Cardiac muscle cell (in vitro differentiated cells and primary cell): Measurements from ENCODE around the gene ZNF763. TPM values are rescaled to one million over a fixed set of nuclear protein-coding genes. Genes with fewer than 3 reads are reported as not detected.

Experiments used
- DNase-seq, 2 donors: peaks; one replicate each; pipeline versions ENCODE4 v3.0.0 to v3.0.0-alpha.2; 2010 to 2017; ENCODE audit warnings: low read depth in 1 of 2, low spot score in 1 of 2
- H3K27ac ChIP-seq: fragments of 200-600 bp; sonication (generic); 2 replicates; pipeline ENCODE4 v1.5.1; 2016
- H3K27me3 ChIP-seq: fragments of 200-600 bp; sonication (generic); 2 replicates; pipeline ENCODE4 v1.6.0; 2016; ENCODE audit warnings: control low read depth
- H3K36me3 ChIP-seq: fragments of 200-600 bp; sonication (generic); 2 replicates; pipeline ENCODE4 v1.5.1; 2016; ENCODE audit warnings: control low read depth
- H3K4me1 ChIP-seq: fragments of 200-600 bp; sonication (generic); 2 replicates; pipeline ENCODE4 v1.8.1; 2017; ENCODE audit warnings: low read depth, mild to moderate bottlenecking, mixed run types
- H3K4me3 ChIP-seq: fragments of 200-600 bp; sonication (generic); 2 replicates; pipeline ENCODE4 v1.5.1; 2016; ENCODE audit warnings: mild to moderate bottlenecking
- H3K9me3 ChIP-seq: fragments of 200-600 bp; sonication (generic); 2 replicates; pipeline ENCODE4 v1.5.1; 2017; ENCODE audit warnings: low read depth, mild to moderate bottlenecking, control low read depth
- CTCF ChIP-seq: IDR thresholded peaks from 2 replicates; pipeline ENCODE4 v1.5.1; 2012; ENCODE audit warnings: low read depth, mild to moderate bottlenecking, low read length
- polyA plus RNA-seq: library from polyadenylated mRNA; unstranded; fragments of >200 nt; fragmentation: Nextera tagmentation; extraction: Ambion mirVana; gene quantifications from 2 replicates; pipeline ENCODE4 v1.2.1, GENCODE V29; 2016
- total RNA-seq: library from RNA; depleted of rRNA; stranded (reverse); fragments of >200 nt; gene quantifications from 2 replicates; pipeline ENCODE4 v1.2.3, GENCODE V29; 2016

The ZNF763 gene
- total and polyA plus RNA-seq, 2 experiments from 2014 or later = 4.6 to 5.2 TPM

- H3K27me3 ChIP-seq = no peaks in the 10 kb centered on the region
- H3K9me3 ChIP-seq = no peaks in the 10 kb centered on the region
- peak overlapping the region; percentile 26 for H3K27ac ChIP-seq
- peaks cover 3% of the 10 kb centered on the region for H3K4me1 ChIP-seq
- no peak for DNase-seq
- no peaks in the 10 kb centered on the region for H3K36me3 ChIP-seq
- TF ChIP-seq CTCF = peak; percentile 34
- H3K4me3 ChIP-seq = peak overlapping the region; percentile 71
Observed at GRCh38 chr19:11964496-11964857, 363 bp upstream of the ZNF763 start.

- DNase-seq = no peak
- no peaks in the 10 kb centered on the region for H3K27me3 ChIP-seq
- H3K4me3 ChIP-seq = no peak overlapping the region
Observed at GRCh38 chr19:11970174-11970573, 5.3 kb downstream of the ZNF763 start.

GRCh38 chr19:11971041-11971440 lies 6.2 kb downstream of the ZNF763 start:
- no peak for TF ChIP-seq CTCF
- H3K27me3 ChIP-seq = no peaks in the 10 kb centered on the region
- no peak overlapping the region for H3K4me3 ChIP-seq
- no peaks in the 10 kb centered on the region for H3K4me1 ChIP-seq
- H3K36me3 ChIP-seq = no peaks in the 10 kb centered on the region
- H3K9me3 ChIP-seq = no peaks in the 10 kb centered on the region
- H3K27ac ChIP-seq = no peak overlapping the region
- no peak for DNase-seq

More at GRCh38 chr19:11970174-11970573, 5.3 kb downstream of the ZNF763 start:
- no peaks in the 10 kb centered on the region for H3K36me3 ChIP-seq
- H3K9me3 ChIP-seq = no peaks in the 10 kb centered on the region
- no peak overlapping the region for H3K27ac ChIP-seq
- H3K4me1 ChIP-seq = peaks cover 3% of the 10 kb centered on the region
- TF ChIP-seq CTCF = no peak

GRCh38 chr19:11973019-11973810 lies 8.4 kb downstream of the ZNF763 start:
- H3K27me3 ChIP-seq = no peaks in the 10 kb centered on the region
- TF ChIP-seq CTCF = no peak
- no peak for DNase-seq

GRCh38 chr19:11978492-11979100 lies 13.8 kb downstream of the ZNF763 start:
- no peak overlapping the region for H3K4me3 ChIP-seq
- no peaks in the 10 kb centered on the region for H3K27me3 ChIP-seq
- no peak overlapping the region for H3K27ac ChIP-seq
- TF ChIP-seq CTCF = no peak
- peaks cover 7% of the 10 kb centered on the region for H3K9me3 ChIP-seq
- H3K4me1 ChIP-seq = no peaks in the 10 kb centered on the region
- peaks cover 3% of the 10 kb centered on the region for H3K36me3 ChIP-seq
- DNase-seq = no peak

More at GRCh38 chr19:11973019-11973810, 8.4 kb downstream of the ZNF763 start:
- no peak overlapping the region for H3K4me3 ChIP-seq
- H3K36me3 ChIP-seq = peaks cover 3% of the 10 kb centered on the region
- no peaks in the 10 kb centered on the region for H3K9me3 ChIP-seq
- H3K27ac ChIP-seq = no peak overlapping the region
- no peaks in the 10 kb centered on the region for H3K4me1 ChIP-seq
